Stimulated activated CD4-positive, alpha-beta T cell treated with anti-CD3 and anti-CD28 coated beads, Interleukin-4, amount 100 ng/mL, for 24 hours (primary cell): ENCODE data around the gene CTSA.

Source experiments
- DNase-seq: peaks from one replicate; pipeline ENCODE4 v3.0.0-alpha.2; 2020

The CTSA gene

GRCh38 chr20:45890985-45891983, at the start of gene CTSA, which contains the start of gene NEURL2:
Gene CTSA, plus strand, starts transcription at chr20:45891335. Its CDS starts 234 bp downstream, at chr20:45891569.
Gene NEURL2, minus strand, starts transcription at chr20:45891208. Its CDS starts 217 bp downstream, at chr20:45890991.
- DNase-seq = peak; percentile 90

GRCh38 chr20:45841407-45842129, 49.6 kb upstream of the CTSA start:
- no peak for DNase-seq

GRCh38 chr20:45842169-45842812, 48.8 kb upstream of the CTSA start:
- no peak for DNase-seq

- DNase-seq = no peak
Measured at GRCh38 chr20:45843506-45843905, 47.6 kb upstream of the CTSA start.

- DNase-seq = no peak
Measured at GRCh38 chr20:45845452-45845851, 45.7 kb upstream of the CTSA start.

GRCh38 chr20:45848421-45848820, 42.7 kb upstream of the CTSA start:
- DNase-seq = no peak

GRCh38 chr20:45848969-45849582, 42.1 kb upstream of the CTSA start:
- no peak for DNase-seq

GRCh38 chr20:45850238-45850637, 40.9 kb upstream of the CTSA start:
- DNase-seq = no peak

- no peak for DNase-seq
Measured at GRCh38 chr20:45850926-45851325, 40.2 kb upstream of the CTSA start.

- no peak for DNase-seq
Measured at GRCh38 chr20:45851501-45851900, 39.6 kb upstream of the CTSA start.

- no peak for DNase-seq
Measured at GRCh38 chr20:45852326-45852725, 38.8 kb upstream of the CTSA start.

GRCh38 chr20:45853484-45853883, 37.7 kb upstream of the CTSA start:
- DNase-seq = no peak

GRCh38 chr20:45857114-45857881, 33.8 kb upstream of the CTSA start, which contains the start of the genes ACOT8 and ZSWIM3:
Gene ACOT8, minus strand, starts transcription at chr20:45857392. Its CDS starts 77 bp downstream, at chr20:45857315.
Gene ZSWIM3, plus strand, starts transcription at chr20:45857614. Its CDS starts 212 bp downstream, at chr20:45857826.
- DNase-seq = peak; percentile 98

- DNase-seq = peak; percentile 40
Measured at GRCh38 chr20:45857882-45858216, 33.3 kb upstream of the CTSA start.

- no peak for DNase-seq
Measured at GRCh38 chr20:45859916-45860315, 31.2 kb upstream of the CTSA start.

GRCh38 chr20:45860560-45861220, 30.4 kb upstream of the CTSA start:
- no peak for DNase-seq

- DNase-seq = no peak
Measured at GRCh38 chr20:45861221-45862075, 29.7 kb upstream of the CTSA start.

GRCh38 chr20:45863543-45864470, 27.3 kb upstream of the CTSA start:
- DNase-seq = no peak

GRCh38 chr20:45866454-45866853, 24.7 kb upstream of the CTSA start:
- no peak for DNase-seq
